B cell (primary cell): ENCODE data around the gene CCDC116. TPM values are rescaled to one million over a fixed set of nuclear protein-coding genes. Genes with fewer than 3 reads are reported as not detected.
"Not testable (repeated sequence)": the region's sequence is repeated elsewhere in the genome, so short reads cannot be mapped to it uniquely, and the experiment has no call there.

Experiments
- ATAC-seq: fragments of 200-7000 bp; cut with Tn5 transposase; one replicate; pipeline ENCODE4 v1.10.0; 2021; ENCODE audit warnings: low read depth, mild to moderate bottlenecking, moderate number of reproducible peaks, moderate library complexity
- CTCF ChIA-PET: fragments of 350-600 bp; sonication (Branson Sonifier 250); formaldehyde crosslinking; loops from one replicate; lab custom pipeline; 2021; ENCODE audit warnings: antibody characterized with exemption, inconsistent platforms; lab: Charles Lee
- POLR2A ChIA-PET: fragments of 350-600 bp; sonication (Branson Sonifier 250); formaldehyde crosslinking; loops from one replicate; lab custom pipeline; 2021; ENCODE audit warnings: antibody characterized with exemption; lab: Charles Lee
- DNase-seq: peaks from one replicate; pipeline ENCODE4 v3.0.0; 2013
- H2AFZ ChIP-seq: 2 replicates; pipeline ENCODE4 v1.6.1; 2012; ENCODE audit warnings: mild to moderate bottlenecking, low read depth, low read length; ENCODE audit not compliant: insufficient read depth, poor library complexity, severe bottlenecking
- H3K27ac ChIP-seq, 2 donors: 1 replicate in 1 of 2; 2 replicates in 1 of 2; pipeline ENCODE4 v1.5.1; 2012 to 2013; ENCODE audit warnings: low read length in 2 of 2, mild to moderate bottlenecking in 2 of 2, moderate library complexity in 1 of 2
- H3K27me3 ChIP-seq, 4 experiments: fragments of 200-600 bp in 1 of 4; sonication (generic) in 1 of 4; replicated peaks in 1 of 4; 1 replicate in 2 of 4; 2 replicates in 2 of 4; pipeline versions ENCODE4 v1.6.1 to v1.7.0; 2013 to 2016; ENCODE audit warnings: low read length in 3 of 4, mild to moderate bottlenecking in 2 of 4, mixed read lengths in 1 of 4, moderate library complexity in 1 of 4; ENCODE audit not compliant: insufficient read depth in 4 of 4, control insufficient read depth in 3 of 4; ENCODE audit errors: control extremely low read depth in 1 of 4
- H3K36me3 ChIP-seq, 2 experiments: replicated peaks in 1 of 2; 1 replicate in 1 of 2; 2 replicates in 1 of 2; pipeline versions ENCODE4 v1.6.1 to v1.7.1; 2013; ENCODE audit warnings: low read length in 1 of 2; ENCODE audit not compliant: insufficient read depth in 2 of 2, control insufficient read depth in 1 of 2; ENCODE audit errors: control extremely low read depth in 1 of 2, extremely low read depth in 1 of 2
- H3K4me1 ChIP-seq, 2 donors: fragments of 200-600 bp in 1 of 2; sonication (generic) in 1 of 2; 1 replicate in 1 of 2; 2 replicates in 1 of 2; pipeline versions ENCODE4 v1.5.1 to v1.6.1; 2013 to 2017; ENCODE audit warnings: low read length in 2 of 2; ENCODE audit not compliant: control insufficient read depth in 2 of 2, insufficient read depth in 2 of 2
- H3K4me2 ChIP-seq: replicated peaks from 2 replicates; pipeline ENCODE3; 2012; ENCODE audit warnings: mild to moderate bottlenecking, low read depth, low read length; ENCODE audit not compliant: poor library complexity, severe bottlenecking
- H3K4me3 ChIP-seq, 5 experiments: fragments of 200-600 bp in 1 of 5; sonication (generic) in 1 of 5; 1 replicate in 3 of 5; 2 replicates in 2 of 5; pipeline versions ENCODE4 v1.5.1 to v1.7.0; 2011 to 2016; ENCODE audit warnings: low read length in 4 of 5, mild to moderate bottlenecking in 4 of 5, low read depth in 2 of 5, control low read depth in 1 of 5, moderate library complexity in 1 of 5; ENCODE audit not compliant: insufficient read depth in 1 of 5; ENCODE audit errors: control extremely low read depth in 1 of 5, extremely low read depth in 1 of 5
- H3K79me2 ChIP-seq: fragments of 200-600 bp; sonication (generic); one replicate; pipeline ENCODE4 v1.6.0; 2016; ENCODE audit warnings: low read length; ENCODE audit not compliant: control insufficient read depth, insufficient read depth
- H3K9ac ChIP-seq: fragments of 200-600 bp; sonication (generic); 2 replicates; pipeline ENCODE4 v1.6.1; 2017; ENCODE audit warnings: mild to moderate bottlenecking, low read length, moderate library complexity
- H3K9me3 ChIP-seq, 3 donors: one replicate each; pipeline versions ENCODE4 v1.6.1 to v1.7.1; 2013; ENCODE audit warnings: low read length in 2 of 3; ENCODE audit not compliant: control insufficient read depth in 2 of 3, insufficient read depth in 1 of 3; ENCODE audit errors: control extremely low read depth in 1 of 3
- H4K20me1 ChIP-seq: 2 replicates; pipeline ENCODE4 v1.6.0; 2012; ENCODE audit warnings: mild to moderate bottlenecking, low read length; ENCODE audit not compliant: insufficient read depth, control insufficient read depth, poor library complexity, severe bottlenecking
- H3K27ac Mint-ChIP-seq: one replicate; pipeline ENCODE4 v1.8.0; 2021; ENCODE audit warnings: mixed read lengths
- H3K27me3 Mint-ChIP-seq: one replicate; pipeline ENCODE4 v1.8.0; 2021; ENCODE audit warnings: mixed read lengths
- H3K4me1 Mint-ChIP-seq: one replicate; pipeline ENCODE4 v1.8.0; 2021; ENCODE audit warnings: mixed read lengths
- H3K4me3 Mint-ChIP-seq: one replicate; pipeline ENCODE4 v1.8.0; 2021; ENCODE audit warnings: mixed read lengths
- H3K9me3 Mint-ChIP-seq: one replicate; pipeline ENCODE4 v1.8.0; 2022; ENCODE audit warnings: mixed read lengths; ENCODE audit not compliant: insufficient read depth
- EZH2 ChIP-seq: IDR thresholded peaks from 2 replicates; pipeline ENCODE4 v1.6.1; 2012; ENCODE audit warnings: borderline replicate concordance, low read depth, mild to moderate bottlenecking, moderate library complexity, low read length; ENCODE audit not compliant: insufficient read depth, poor library complexity, severe bottlenecking
- WGBS: methylation state at CpG from one replicate; pipeline ENCODE4 v1.1.5; 2013; ENCODE audit warnings: missing lambda C conversion rate; ENCODE audit not compliant: insufficient coverage; 5-methylcytosine and 5-hydroxymethylcytosine counted together
- intact Hi-C: fragments of 100-400 bp; cut with micrococcal nuclease; formaldehyde crosslinking; loops from one replicate; pipeline ENCODE4 v1.10.0; 2022
- polyA plus RNA-seq: library from polyadenylated mRNA; depleted of rRNA; stranded (reverse); fragments of >200 nt; gene quantifications from 2 replicates; pipeline ENCODE4 v1.2.3, GENCODE V29; 2012
- total RNA-seq, 2 donors: library from RNA; stranded (reverse); fragments of 120-200 nt in 1 of 2; gene quantifications; 1 replicate in 1 of 2; 2 replicates in 1 of 2; pipeline versions ENCODE4 v1.2.3 to v1.2.4, GENCODE V29; 2013 to 2022
- TF ChIP-seq, protein P1 (sequence below): fragments of 200-600 bp; IDR thresholded peaks from one replicate; pipeline ENCODE4 v1.8.0; 2022; ENCODE audit warnings: antibody characterized with exemption, mild to moderate bottlenecking

Gene CCDC116
- total and polyA plus RNA-seq, 2 donors (not counting 1 experiment from before 2014, with no cell fraction given): 0.52 to 0.55 TPM

DNA sequence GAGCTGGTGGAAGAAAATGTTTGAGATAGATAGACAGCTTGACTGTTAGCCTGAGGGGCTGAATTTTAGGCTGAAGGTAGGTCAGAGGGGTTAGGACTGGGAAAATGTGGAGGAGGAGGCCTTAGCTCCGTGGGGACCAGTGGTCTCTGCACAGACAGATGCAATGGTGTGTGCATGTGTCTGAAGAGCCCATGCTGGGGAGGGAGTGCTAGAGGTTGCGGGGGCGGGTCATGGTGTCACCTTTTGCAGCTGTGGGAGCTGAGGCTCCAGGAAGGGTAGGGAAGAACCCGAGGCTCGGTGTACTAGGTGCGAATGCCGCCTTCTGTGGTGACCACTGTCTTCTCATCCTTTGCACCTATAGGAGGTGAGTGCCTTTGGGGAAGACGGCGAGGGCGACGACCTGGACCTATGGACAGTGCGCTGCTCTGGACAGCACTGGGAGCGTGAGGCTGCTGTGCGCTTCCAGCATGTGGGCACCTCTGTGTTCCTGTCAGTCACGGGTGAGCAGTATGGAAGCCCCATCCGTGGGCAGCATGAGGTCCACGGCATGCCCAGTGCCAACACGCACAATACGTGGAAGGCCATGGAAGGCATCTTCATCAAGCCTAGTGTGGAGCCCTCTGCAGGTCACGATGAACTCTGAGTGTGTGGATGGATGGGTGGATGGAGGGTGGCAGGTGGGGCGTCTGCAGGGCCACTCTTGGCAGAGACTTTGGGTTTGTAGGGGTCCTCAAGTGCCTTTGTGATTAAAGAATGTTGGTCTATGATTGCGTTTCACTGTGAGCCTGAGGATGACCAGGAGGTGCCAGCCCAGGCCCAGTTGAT is 11.2 kb downstream of the CCDC116 start:
- Mint-ChIP-seq H3K27me3 (no peaks in the 10 kb centered on the region), H3K27ac (peak overlapping the region; percentile 1), H3K9me3 (no peaks in the 10 kb centered on the region), H3K4me3 (peak overlapping the region; percentile 82), H3K4me1 (peaks cover 26% of the 10 kb centered on the region)
- H2AFZ ChIP-seq: peak overlapping the region; percentile 99
- H3K9ac ChIP-seq: no peak overlapping the region
- no peak for TF ChIP-seq EZH2
- TF ChIP-seq, protein P1, sequence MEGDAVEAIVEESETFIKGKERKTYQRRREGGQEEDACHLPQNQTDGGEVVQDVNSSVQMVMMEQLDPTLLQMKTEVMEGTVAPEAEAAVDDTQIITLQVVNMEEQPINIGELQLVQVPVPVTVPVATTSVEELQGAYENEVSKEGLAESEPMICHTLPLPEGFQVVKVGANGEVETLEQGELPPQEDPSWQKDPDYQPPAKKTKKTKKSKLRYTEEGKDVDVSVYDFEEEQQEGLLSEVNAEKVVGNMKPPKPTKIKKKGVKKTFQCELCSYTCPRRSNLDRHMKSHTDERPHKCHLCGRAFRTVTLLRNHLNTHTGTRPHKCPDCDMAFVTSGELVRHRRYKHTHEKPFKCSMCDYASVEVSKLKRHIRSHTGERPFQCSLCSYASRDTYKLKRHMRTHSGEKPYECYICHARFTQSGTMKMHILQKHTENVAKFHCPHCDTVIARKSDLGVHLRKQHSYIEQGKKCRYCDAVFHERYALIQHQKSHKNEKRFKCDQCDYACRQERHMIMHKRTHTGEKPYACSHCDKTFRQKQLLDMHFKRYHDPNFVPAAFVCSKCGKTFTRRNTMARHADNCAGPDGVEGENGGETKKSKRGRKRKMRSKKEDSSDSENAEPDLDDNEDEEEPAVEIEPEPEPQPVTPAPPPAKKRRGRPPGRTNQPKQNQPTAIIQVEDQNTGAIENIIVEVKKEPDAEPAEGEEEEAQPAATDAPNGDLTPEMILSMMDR: no peak
- H3K27ac ChIP-seq: no peak overlapping the region
- WGBS: 93% methylated on average over 16 of the region's 22 CpGs
- DNase-seq (no peak), ATAC-seq (no peak)
- peaks cover 0 to 3% (median 0%) of the 10 kb centered on the region in 3 donors for H3K9me3 ChIP-seq
- H3K4me3 ChIP-seq: no peak overlapping the region
- no peaks in the 10 kb centered on the region for H3K27me3 ChIP-seq
- peaks cover 0 to 8% of the 10 kb centered on the region in 2 experiments for H3K36me3 ChIP-seq
- CTCF ChIA-PET: interaction anchor here (1.2 to 7.9 kb wide), 5 partner anchors 8 to 88 kb away, joined by 3 to 168 read pairs (median 5); partner anchors contain the start of genes CCDC116 and YDJC
- H3K4me2 ChIP-seq: peak overlapping the region; percentile 100
- H3K79me2 ChIP-seq: peaks cover 14% of the 10 kb centered on the region
- intact Hi-C loops: loop anchor here (5.0 kb wide), 1 partner anchor 641 kb away; the partner anchor contains the start of gene THAP7
- peaks cover 16% of the 10 kb centered on the region for H4K20me1 ChIP-seq
- POLR2A ChIA-PET: interaction anchor here (1.3 kb wide), 1 partner anchor 8 kb away, joined by 7 read pairs; no protein-coding TSS in a partner anchor
- H3K4me1 ChIP-seq: peaks cover 12 to 29% of the 10 kb centered on the region in 2 donors

DNA sequence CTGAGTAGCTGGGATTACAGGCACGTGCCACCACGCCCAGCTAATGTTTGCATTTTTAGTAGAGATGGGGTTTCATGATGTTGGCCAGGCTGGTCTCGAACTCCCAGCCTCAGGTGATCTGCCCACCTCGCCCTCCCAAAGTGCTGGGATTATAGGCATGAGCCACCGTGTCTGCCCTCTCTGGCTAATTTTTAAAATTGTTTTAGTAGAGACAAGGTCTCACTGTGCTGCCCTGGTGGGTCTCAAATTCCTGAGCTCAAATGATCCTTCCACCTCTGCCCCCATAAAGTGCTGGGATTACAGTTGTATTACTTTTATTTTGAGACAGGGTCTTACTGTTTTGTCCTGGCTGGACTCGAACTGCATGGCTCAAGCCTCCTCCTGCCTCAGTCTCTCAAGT is 13.0 kb downstream of the CCDC116 start:
- H3K9ac ChIP-seq, H3K4me3 ChIP-seq, H3K9me3 ChIP-seq, POLR2A ChIA-PET, H3K27ac ChIP-seq, H3K27me3 Mint-ChIP-seq, H3K36me3 ChIP-seq, H2AFZ ChIP-seq, H3K27ac Mint-ChIP-seq, H3K4me2 ChIP-seq, ATAC-seq, H3K4me3 Mint-ChIP-seq, intact Hi-C loops, H3K9me3 Mint-ChIP-seq, DNase-seq, H3K27me3 ChIP-seq: not testable (repeated sequence)
- peaks cover 20% of the 10 kb centered on the region for H4K20me1 ChIP-seq
- H3K4me1 Mint-ChIP-seq: peaks cover 28% of the 10 kb centered on the region
- H3K4me1 ChIP-seq: peaks cover 12 to 29% of the 10 kb centered on the region in 2 donors
- H3K79me2 ChIP-seq: peaks cover 14% of the 10 kb centered on the region
- 100% methylated on average over 4 of the region's 6 CpGs for WGBS
- CTCF ChIA-PET: interaction anchor here (0.8 to 7.9 kb wide), 7 partner anchors 10 to 1296 kb away, joined by 3 to 168 read pairs (median 11); partner anchors contain the start of genes CCDC116 and YDJC
